GM04503 (cell line): ENCODE data around the gene FMNL2.
"Not testable (repeated sequence)": the region's sequence is repeated elsewhere in the genome, so short reads cannot be mapped to it uniquely, and the experiment has no call there.

Source experiments
- DNase-seq: peaks from one replicate; pipeline ENCODE4 v3.0.0-alpha.2; 2012; ENCODE audit warnings: low read depth

Gene FMNL2

GRCh38 chr2:152375174-152375573, 40.2 kb downstream of the FMNL2 start:
- DNase-seq = no peak

GRCh38 chr2:152376385-152376784, 41.4 kb downstream of the FMNL2 start:
- no peak for DNase-seq

- no peak for DNase-seq
Measured at GRCh38 chr2:152376968-152377367, 42.0 kb downstream of the FMNL2 start.

GRCh38 chr2:152379089-152379488, 44.1 kb downstream of the FMNL2 start:
- DNase-seq = no peak

- no peak for DNase-seq
Measured at GRCh38 chr2:152380261-152381055, 45.5 kb downstream of the FMNL2 start.

- DNase-seq = no peak
Measured at GRCh38 chr2:152383702-152384101, 48.7 kb downstream of the FMNL2 start.

GRCh38 chr2:152384992-152385391, 50.0 kb downstream of the FMNL2 start:
- DNase-seq = no peak

GRCh38 chr2:152385650-152386049, 50.7 kb downstream of the FMNL2 start:
- DNase-seq = no peak

GRCh38 chr2:152386266-152386665, 51.3 kb downstream of the FMNL2 start:
- DNase-seq = no peak

- no peak for DNase-seq
Measured at GRCh38 chr2:152387041-152387440, 52.1 kb downstream of the FMNL2 start.

GRCh38 chr2:152388269-152388668, 53.3 kb downstream of the FMNL2 start:
- not testable (repeated sequence) for DNase-seq

GRCh38 chr2:152389483-152389882, 54.5 kb downstream of the FMNL2 start:
- no peak for DNase-seq

GRCh38 chr2:152390837-152391236, 55.9 kb downstream of the FMNL2 start:
- no peak for DNase-seq

GRCh38 chr2:152391318-152391717, 56.3 kb downstream of the FMNL2 start:
- DNase-seq = no peak

GRCh38 chr2:152393377-152393776, 58.4 kb downstream of the FMNL2 start:
- DNase-seq = no peak

- no peak for DNase-seq
Measured at GRCh38 chr2:152394326-152394725, 59.4 kb downstream of the FMNL2 start.

GRCh38 chr2:152395103-152395502, 60.1 kb downstream of the FMNL2 start:
- DNase-seq = no peak

GRCh38 chr2:152395572-152395971, 60.6 kb downstream of the FMNL2 start:
- DNase-seq = no peak

GRCh38 chr2:152396051-152396511, 61.1 kb downstream of the FMNL2 start:
- no peak for DNase-seq

GRCh38 chr2:152396763-152397162, 61.8 kb downstream of the FMNL2 start:
- no peak for DNase-seq

GRCh38 chr2:152399003-152399402, 64.0 kb downstream of the FMNL2 start:
- no peak for DNase-seq

- no peak for DNase-seq
Measured at GRCh38 chr2:152400607-152401214, 65.7 kb downstream of the FMNL2 start.
